COLO668 (cell line): Measurements from ENCODE around the gene COPZ2.
"Not testable (repeated sequence)": the region's sequence is repeated elsewhere in the genome, so short reads cannot be mapped to it uniquely, and the experiment has no call there.

Experiments used
- DNase-seq: peaks from one replicate; lab custom pipeline; 2025; ENCODE audit not compliant: unreplicated experiment; lab: John Stamatoyannopoulos, UW

COPZ2 gene, protein sequence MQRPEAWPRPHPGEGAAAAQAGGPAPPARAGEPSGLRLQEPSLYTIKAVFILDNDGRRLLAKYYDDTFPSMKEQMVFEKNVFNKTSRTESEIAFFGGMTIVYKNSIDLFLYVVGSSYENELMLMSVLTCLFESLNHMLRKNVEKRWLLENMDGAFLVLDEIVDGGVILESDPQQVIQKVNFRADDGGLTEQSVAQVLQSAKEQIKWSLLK

DNA sequence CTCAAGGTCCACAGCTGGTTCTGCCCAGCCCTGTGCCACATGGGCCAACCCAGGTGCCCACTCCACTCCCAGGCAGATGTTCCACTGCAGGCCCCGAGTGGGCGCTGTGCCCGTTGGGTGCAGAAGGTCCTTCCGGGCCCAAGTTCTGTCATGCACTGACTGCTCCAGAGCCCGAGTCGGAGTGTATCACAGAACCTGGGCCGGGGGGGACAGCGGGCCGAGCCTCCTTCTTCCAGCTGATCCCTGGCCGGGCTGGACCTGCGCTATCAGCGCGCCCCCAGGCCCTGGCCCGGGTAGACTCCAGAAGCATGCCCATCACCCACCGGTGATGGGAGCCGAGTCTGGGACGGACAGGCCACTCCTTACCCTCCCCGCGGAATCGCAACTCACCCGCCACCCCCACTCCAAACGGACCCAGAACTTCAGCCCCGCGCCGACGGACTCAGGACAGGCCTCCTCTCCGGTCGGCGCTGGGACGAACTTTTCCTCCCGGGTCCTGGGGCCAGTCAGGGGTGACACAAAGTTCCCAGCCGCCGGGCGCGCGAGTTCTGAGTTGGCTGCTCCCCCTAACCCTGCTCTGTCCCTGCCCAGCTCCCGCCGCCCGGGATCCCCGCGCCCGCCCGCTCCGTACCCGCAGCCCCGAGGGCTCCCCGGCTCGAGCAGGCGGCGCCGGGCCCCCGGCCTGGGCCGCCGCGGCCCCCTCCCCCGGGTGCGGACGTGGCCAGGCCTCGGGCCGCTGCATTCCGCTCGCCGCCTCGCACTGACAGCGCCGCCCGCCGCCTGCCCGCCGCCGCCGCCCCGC, at the start of gene COPZ2:
COPZ2 (minus strand) TSS at position 762 of the 802 bp plus-strand sequence; CDS start at position 742, 20 bp downstream.
- peak; percentile 36 for DNase-seq

GRCh38 chr17:48084932-48085331, 47.3 kb upstream of the COPZ2 start:
- DNase-seq: no peak

DNA sequence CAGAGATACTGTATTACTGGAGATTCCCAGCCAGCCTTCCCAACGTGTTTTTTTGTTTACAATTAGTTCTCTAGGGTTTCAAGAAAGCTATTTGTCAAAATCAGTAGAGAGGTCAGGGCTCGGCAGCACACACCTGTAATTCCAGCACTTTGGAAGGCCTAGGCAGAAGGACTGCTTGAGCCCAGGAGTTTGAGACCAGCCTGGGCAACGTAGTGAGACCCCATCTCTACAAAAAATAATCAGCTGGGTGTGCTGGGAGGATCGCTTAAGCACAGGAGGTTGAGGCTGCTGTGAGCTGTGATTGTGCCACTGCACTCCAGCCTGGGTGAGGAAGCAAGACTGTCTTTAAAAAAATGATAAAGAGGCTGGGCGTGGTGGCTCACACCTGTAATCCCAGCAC, 44.3 kb upstream of the COPZ2 start:
- DNase-seq: no peak

GRCh38 chr17:48077152-48077551, 39.6 kb upstream of the COPZ2 start:
- not testable (repeated sequence) for DNase-seq

DNA sequence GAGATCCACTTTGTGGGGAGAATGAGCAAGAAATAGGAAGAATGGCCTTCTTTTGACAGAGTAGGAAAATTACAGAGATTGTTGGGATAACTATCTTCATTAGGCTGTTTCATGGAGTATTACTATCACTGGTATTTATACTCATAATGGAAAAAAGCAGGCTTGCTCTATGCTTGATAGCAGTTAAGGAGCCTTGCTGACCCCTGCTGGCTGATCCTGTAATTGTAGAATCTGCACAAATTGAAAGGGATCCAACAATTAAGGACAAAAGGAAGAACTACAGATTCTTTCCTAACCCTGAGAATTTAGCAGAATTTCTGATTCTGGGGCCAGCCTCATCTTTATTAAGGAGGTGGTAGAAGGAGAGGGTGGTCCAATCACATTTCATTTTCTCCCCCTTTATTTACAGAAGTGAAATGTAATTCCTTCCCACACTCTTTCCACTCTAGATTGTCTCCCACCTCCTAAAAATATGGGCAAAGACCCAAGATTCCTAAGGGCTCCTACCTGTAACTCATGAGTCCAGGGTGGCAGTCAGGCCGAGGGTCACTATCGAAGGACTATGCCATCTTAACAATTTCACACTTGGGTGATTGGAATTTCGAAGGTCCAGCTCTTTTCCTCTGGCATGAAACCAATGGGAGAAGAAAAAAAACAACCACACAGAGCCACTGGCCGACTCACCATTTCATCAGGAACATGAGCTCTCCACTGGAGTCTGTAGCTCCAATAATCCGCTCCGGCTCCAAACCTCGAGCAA, 36.9 kb upstream of the COPZ2 start:
- DNase-seq: peak; percentile 54

- not testable (repeated sequence) for DNase-seq
Observed at GRCh38 chr17:48073566-48074094, 36.0 kb upstream of the COPZ2 start.

GRCh38 chr17:48072811-48073210, 35.2 kb upstream of the COPZ2 start:
- DNase-seq: not testable (repeated sequence)

DNA sequence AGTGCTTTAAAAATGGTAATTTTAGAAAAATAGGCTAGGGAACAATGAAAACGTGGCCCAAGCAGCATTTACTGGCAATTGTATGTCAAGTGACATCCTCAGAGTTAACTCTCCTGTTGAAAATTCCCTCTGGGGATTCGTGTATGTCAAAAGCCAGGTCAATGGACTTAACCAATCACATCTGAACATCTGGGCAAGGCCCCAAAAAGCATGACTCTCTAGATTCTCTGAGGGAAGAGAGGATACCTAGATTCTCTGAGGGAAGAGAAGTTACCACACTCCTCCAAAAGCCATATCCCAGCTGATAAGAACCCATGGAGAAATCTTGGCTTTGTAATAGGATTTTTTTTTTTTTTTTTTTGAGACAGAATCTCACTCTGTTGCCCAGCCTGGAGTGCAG, 34.1 kb upstream of the COPZ2 start:
- DNase-seq: no peak

- no peak for DNase-seq
Observed at GRCh38 chr17:48070195-48070594, 32.6 kb upstream of the COPZ2 start.

DNA sequence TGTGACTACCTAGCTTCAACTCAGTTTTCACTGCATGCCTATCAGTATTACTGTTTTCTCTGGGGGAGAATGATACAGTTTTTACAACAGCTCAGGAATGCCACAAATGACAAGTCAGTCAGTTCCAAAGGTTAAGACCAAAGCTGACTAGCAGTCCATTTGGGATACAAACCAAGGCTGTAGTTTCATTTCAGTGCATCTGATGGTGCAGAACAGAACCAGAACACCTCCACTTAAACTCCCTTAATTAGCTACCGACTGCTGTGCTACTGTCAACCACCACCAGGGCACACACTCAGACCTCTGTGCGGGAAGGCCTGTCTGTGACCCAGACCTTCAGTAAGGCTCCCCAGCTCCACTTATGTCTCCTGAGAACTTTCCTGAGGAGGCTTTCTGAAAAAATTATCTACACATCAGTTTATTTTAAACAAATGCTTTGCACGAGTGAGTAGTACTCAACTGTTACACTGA, 30.9 kb upstream of the COPZ2 start:
- peak; percentile 1 for DNase-seq

DNA sequence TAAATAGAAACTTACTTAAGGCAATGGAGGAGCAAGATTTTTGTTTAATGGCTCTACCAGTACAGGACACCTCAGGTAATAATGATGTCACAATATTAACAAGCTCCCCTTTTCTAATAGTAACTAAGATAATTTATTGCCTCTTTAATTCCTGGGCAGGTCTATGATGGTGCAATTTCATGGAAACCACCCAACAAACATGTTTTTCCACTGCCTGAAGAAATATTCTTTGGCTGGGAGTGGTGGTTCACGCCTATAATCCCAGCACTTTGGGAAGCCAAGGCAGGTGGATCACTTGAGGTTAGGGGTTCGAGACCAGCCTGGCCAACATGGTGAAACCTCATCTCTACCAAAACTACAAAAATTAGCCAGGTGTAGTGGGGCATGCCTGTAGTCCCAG, 30.2 kb upstream of the COPZ2 start:
- DNase-seq: not testable (repeated sequence)

- no peak for DNase-seq
Observed at GRCh38 chr17:48067245-48067644, 29.6 kb upstream of the COPZ2 start.

- no peak for DNase-seq
Observed at GRCh38 chr17:48066656-48067055, 29.1 kb upstream of the COPZ2 start.

GRCh38 chr17:48066192-48066591, 28.6 kb upstream of the COPZ2 start:
- DNase-seq: no peak

DNA sequence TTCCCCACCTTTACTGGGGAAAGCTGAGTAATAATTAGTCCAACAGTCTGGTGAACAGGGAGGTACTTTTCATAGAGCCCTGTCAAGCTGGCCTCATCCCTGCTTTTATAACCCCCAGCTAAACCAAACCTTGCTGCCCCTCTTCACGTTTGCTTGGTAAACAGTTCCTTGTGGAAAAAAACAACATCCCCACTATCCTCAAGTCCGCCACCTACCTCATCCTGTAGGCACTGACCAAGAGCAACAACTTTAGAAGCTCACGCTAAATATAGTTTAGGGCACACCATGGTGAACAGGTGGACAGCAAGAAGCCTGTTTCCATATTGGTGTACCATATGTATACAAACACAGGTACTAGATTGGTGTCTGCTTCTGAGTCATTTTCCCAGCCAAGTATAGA, 27.0 kb upstream of the COPZ2 start:
- DNase-seq: no peak

- DNase-seq: no peak
Observed at GRCh38 chr17:48062273-48062672, 24.7 kb upstream of the COPZ2 start.

DNA sequence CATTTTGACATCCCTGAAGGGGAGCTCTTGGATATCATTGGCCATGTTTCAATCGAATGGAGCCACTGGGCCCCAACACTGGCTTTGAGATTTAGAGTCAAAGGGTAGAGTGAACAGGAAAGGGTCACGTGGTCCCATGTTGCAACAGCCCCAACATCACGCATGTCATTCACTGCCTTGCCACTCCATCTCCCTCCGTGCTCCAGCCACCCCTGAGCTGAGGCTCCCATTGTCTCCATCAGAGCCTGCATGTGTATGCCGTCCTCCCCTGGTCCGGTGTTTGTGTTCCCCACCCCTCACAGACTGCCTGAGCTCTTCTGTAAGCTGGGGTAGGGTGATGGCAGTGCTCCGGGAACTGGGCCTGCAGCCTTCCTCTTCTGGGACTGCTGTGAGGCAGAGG, 22.7 kb upstream of the COPZ2 start:
- no peak for DNase-seq

GRCh38 chr17:48059125-48059668, 21.6 kb upstream of the COPZ2 start:
- no peak for DNase-seq

DNA sequence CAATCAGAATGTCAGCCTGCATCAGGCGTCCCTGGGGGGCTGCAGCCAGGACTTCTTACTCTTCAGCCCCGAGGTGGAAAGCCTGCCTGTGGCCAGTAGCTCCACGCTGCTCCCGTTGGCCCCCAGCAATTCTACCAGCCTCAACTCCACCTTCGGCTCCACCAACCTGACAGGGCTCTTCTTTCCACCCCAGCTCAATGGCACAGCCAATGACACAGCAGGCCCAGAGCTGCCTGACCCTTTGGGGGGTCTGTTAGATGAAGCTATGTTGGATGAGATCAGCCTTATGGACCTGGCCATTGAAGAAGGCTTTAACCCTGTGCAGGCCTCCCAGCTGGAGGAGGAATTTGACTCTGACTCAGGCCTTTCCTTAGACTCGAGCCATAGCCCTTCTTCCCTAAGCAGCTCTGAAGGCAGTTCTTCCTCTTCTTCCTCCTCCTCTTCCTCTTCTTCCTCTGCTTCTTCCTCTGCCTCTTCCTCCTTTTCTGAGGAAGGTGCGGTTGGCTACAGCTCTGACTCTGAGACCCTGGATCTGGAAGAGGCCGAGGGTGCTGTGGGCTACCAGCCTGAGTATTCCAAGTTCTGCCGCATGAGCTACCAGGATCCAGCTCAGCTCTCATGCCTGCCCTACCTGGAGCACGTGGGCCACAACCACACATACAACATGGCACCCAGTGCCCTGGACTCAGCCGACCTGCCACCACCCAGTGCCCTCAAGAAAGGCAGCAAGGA, 21.0 kb upstream of the COPZ2 start:
- DNase-seq: no peak

GRCh38 chr17:48057626-48058025, 20.0 kb upstream of the COPZ2 start:
- DNase-seq: no peak
